Psoas muscle (tissue), 8 donors: ENCODE measurements around the gene DENND1A. TPM values are rescaled to one million over a fixed set of nuclear protein-coding genes. Genes with fewer than 3 reads are reported as not detected.

Source experiments
- ATAC-seq, 4 donors: fragments of 200-7000 bp; cut with Tn5 transposase; one replicate each; pipeline ENCODE4 v1.9.1; 2020; ENCODE audit warnings: moderate library complexity in 3 of 4, mild to moderate bottlenecking in 2 of 4
- DNase-seq, 2 donors: peaks; one replicate each; pipeline ENCODE4 v3.0.0-alpha.2; 2020
- H3K27ac ChIP-seq: fragments of 200-600 bp; one replicate; pipeline ENCODE4 v1.8.0; 2022
- H3K27me3 ChIP-seq, 3 donors: fragments of 200-600 bp in 1 of 3; one replicate each; pipeline versions ENCODE4 v1.6.1 to v1.8.0; 2013 to 2022; ENCODE audit warnings: low read length in 2 of 3, mild to moderate bottlenecking in 2 of 3, moderate library complexity in 1 of 3; ENCODE audit not compliant: insufficient read depth in 3 of 3
- H3K36me3 ChIP-seq, 2 donors: fragments of 200-600 bp in 1 of 2; one replicate each; pipeline versions ENCODE4 v1.6.1 to v1.8.0; 2013 to 2022; ENCODE audit warnings: low read depth in 1 of 2, mild to moderate bottlenecking in 1 of 2, moderate library complexity in 1 of 2; ENCODE audit not compliant: insufficient read depth in 1 of 2
- H3K4me1 ChIP-seq: fragments of 200-600 bp; one replicate; pipeline ENCODE4 v1.8.0; 2022
- H3K4me3 ChIP-seq: fragments of 200-600 bp; one replicate; pipeline ENCODE4 v1.8.0; 2022; ENCODE audit warnings: mild to moderate bottlenecking
- H3K9me3 ChIP-seq: fragments of 200-600 bp; one replicate; pipeline ENCODE4 v1.8.0; 2022
- WGBS, 3 donors: extraction: QIAGEN DNeasy Blood & Tissue Kit; methylation state at CpG; one replicate each; pipeline versions ENCODE4 v1.1.6 to v1.1.7; 2013; 5-methylcytosine and 5-hydroxymethylcytosine counted together
- intact Hi-C, 2 donors: fragments of 100-400 bp; cut with DNase I; formaldehyde crosslinking; loops; one replicate each; pipeline versions ENCODE4 v1.11.0 to v1.14.2; 2022
- polyA plus RNA-seq, 3 donors: library from polyadenylated mRNA; stranded (reverse); fragments of 200-250 nt; gene quantifications; one replicate each; pipeline ENCODE4 v1.2.3, GENCODE V29; 2013
- total RNA-seq, 4 donors: library from RNA; stranded (reverse); fragmentation: NEBNext Ultra II Directional in 2 of 4; extraction: Animal tissue kit (Norgen Biotek cat#: 25700) in 2 of 4; gene quantifications; one replicate each; pipeline versions ENCODE4 v1.2.1 to v1.2.4, GENCODE V29; 2021 to 2023
- TF ChIP-seq, protein P1 (sequence below): fragments of 200-600 bp; IDR thresholded peaks from one replicate; pipeline ENCODE4 v1.8.0; 2022; ENCODE audit warnings: antibody characterized with exemption
- donor health status: healthy with polysubstance abuse.
- donor health status: DM: no; HTN: no; CAD: no; lungs with moderate emphysema.
- donor health status: Bipolar disorder and iron deficiency.
- donor health status: healthy.
- donor health status: DM: yes; HTN: yes; CAD: no.
- donor health status: DM: no; HTN: no; CAD: no.
- donor health status: DM: no; HTN: no; CAD: no.
- donor health status: DM: yes; HTN: yes; CAD: no.

The DENND1A gene
- total and polyA plus RNA-seq, 7 donors: 6.1 to 17.3 (median 13.9) TPM

DNA sequence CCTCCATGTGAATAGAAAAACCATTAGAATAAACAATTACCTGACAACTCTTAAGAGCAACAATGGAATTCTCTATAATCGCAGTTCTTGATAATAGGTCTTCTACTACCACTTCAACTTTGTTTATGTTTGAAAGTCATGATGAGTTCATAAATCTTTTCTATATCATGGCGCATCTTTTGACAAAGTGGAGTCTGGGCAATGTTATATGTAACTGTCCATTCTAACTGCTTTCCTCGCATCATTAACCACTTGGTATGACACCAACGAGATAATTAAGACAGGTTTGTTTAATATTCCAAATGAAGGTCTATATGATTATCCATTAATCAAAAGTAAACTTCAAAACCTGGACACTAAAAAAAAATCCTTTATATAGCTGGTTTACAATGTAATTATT is 272.0 kb downstream of the DENND1A start:
- Histone ChIP-seq H3K4me3 (no peak overlapping the region), H3K27ac (no peak overlapping the region), H3K4me1 (peaks cover 5% of the 10 kb centered on the region), H3K27me3 (no peaks in the 10 kb centered on the region), H3K36me3 (no peaks in the 10 kb centered on the region), H3K9me3 (peaks cover 6% of the 10 kb centered on the region)
- intact Hi-C loops: no loop called here
- DNase-seq: no peak
- TF ChIP-seq, protein P1, sequence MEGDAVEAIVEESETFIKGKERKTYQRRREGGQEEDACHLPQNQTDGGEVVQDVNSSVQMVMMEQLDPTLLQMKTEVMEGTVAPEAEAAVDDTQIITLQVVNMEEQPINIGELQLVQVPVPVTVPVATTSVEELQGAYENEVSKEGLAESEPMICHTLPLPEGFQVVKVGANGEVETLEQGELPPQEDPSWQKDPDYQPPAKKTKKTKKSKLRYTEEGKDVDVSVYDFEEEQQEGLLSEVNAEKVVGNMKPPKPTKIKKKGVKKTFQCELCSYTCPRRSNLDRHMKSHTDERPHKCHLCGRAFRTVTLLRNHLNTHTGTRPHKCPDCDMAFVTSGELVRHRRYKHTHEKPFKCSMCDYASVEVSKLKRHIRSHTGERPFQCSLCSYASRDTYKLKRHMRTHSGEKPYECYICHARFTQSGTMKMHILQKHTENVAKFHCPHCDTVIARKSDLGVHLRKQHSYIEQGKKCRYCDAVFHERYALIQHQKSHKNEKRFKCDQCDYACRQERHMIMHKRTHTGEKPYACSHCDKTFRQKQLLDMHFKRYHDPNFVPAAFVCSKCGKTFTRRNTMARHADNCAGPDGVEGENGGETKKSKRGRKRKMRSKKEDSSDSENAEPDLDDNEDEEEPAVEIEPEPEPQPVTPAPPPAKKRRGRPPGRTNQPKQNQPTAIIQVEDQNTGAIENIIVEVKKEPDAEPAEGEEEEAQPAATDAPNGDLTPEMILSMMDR: no peak
- WGBS, 3 donors: 86 to 96% (median 94%) methylated on average over 4 of the region's 4 CpGs
- no peak for ATAC-seq

DNA sequence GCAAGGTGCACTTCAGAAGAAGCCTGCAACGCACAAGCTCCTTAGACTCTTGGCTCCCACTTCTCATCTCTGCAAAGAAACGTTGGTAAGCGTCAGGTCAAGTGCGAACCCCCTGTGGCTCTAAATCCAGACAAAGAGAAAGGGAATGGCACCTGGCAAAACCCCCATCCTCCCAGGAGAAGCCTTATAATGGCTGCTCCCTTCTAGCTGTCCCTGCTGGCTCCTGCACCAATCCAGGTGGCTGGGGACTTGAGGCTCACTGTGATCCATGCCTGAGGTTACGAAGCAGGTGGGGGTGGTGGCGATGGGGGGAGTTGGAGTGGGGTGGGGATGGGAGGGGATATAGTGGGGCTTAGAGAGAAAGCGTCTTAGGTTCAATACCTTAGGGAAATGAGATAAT is 272.8 kb downstream of the DENND1A start:
- H3K9me3 ChIP-seq: peaks cover 2% of the 10 kb centered on the region
- DNase-seq (no peak), ATAC-seq (no peak)
- TF ChIP-seq, protein P1: no peak
- 89 to 93% (median 92%) methylated on average over 7 of the region's 7 CpGs for WGBS, 3 donors
- H3K27me3 ChIP-seq: no peaks in the 10 kb centered on the region
- H3K4me3 ChIP-seq: no peak overlapping the region
- H3K4me1 ChIP-seq: peaks cover 5% of the 10 kb centered on the region
- intact Hi-C loops: no loop called here
- no peak overlapping the region for H3K27ac ChIP-seq
- H3K36me3 ChIP-seq: no peaks in the 10 kb centered on the region

DNA sequence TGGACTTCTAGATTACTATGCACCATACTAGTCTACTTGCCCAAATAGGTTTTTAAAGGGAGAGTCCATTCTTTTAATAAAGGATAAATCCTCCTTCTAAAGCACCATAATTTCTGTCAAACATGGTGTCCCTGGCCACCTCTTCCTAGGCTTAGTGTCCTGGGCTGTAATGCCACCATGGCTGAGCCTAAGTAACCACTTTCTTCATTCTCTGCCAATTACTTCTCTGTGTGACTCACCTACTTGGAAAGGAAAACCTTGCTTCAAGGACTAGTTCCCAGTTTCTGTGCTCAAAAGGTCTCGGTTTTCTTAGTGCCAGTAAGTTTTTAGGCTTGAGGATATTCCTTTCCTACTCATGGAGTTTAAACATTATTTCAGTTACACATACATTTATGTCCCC is 273.4 kb downstream of the DENND1A start:
- Histone ChIP-seq H3K9me3 (no peaks in the 10 kb centered on the region), H3K27ac (no peak overlapping the region), H3K4me3 (no peak overlapping the region), H3K4me1 (peaks cover 5% of the 10 kb centered on the region), H3K36me3 (no peaks in the 10 kb centered on the region), H3K27me3 (no peaks in the 10 kb centered on the region)
- DNase-seq (no peak), ATAC-seq (no peak)
- TF ChIP-seq, protein P1: no peak
- intact Hi-C loops: no loop called here
- WGBS, 3 donors: 72 to 93% (median 85%) methylated on average over 1 of the region's 1 CpG

DNA sequence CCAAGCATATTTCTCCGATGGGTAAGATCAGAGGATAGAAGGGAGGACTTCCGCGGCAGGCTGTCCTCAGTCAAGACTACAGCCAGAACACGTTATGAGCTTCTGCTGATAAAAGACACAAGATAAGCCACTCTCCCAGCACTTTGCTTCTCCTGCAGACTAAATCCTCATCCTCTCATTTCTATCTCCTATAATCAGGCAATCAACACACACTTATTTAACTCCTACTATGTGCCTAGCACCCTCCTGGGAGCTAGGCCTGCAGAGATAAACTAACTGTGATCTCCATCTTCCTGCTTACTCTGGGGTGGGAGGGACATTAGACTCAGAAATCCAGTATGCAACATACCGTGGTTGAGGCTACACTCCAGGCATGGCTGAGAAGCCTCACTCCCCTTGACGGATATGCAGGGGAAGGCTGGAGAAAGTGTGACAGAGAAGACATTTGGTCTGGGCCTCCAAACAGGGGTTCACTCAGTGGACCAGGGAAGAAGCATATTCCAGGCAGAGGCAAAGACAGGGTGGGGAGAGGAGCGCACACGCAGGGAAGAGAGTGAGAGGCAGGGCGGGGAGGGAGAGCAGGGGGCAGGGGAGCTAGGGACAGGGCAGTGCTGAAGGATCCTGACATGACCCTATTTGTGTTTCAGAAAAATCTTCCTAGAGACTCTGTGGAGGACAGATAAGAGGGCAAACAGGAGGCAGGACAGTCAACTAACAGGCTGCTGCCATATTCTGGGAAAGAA is 274.1 kb downstream of the DENND1A start:
- H3K27me3 ChIP-seq: no peaks in the 10 kb centered on the region
- WGBS, 3 donors: 94 to 98% (median 97%) methylated on average over 9 of the region's 9 CpGs

More for the DNA sequence above, 274.1 kb downstream of the DENND1A start:
- H3K4me3 ChIP-seq: no peak overlapping the region
- TF ChIP-seq, protein P1: no peak
- DNase-seq (no peak), ATAC-seq (no peak)
- H3K36me3 ChIP-seq: no peaks in the 10 kb centered on the region
- no peaks in the 10 kb centered on the region for H3K9me3 ChIP-seq
- intact Hi-C loops: no loop called here
- H3K27ac ChIP-seq: no peak overlapping the region
- no peaks in the 10 kb centered on the region for H3K4me1 ChIP-seq
